Liver (tissue), 9 donors: ENCODE data around the gene EMCN. TPM values are rescaled to one million over a fixed set of nuclear protein-coding genes. Genes with fewer than 3 reads are reported as not detected.

Source experiments
- DNase-seq: peaks from one replicate; pipeline ENCODE4 v3.0.0-alpha.2; 2017; ENCODE audit warnings: low spot score
- H3K27ac ChIP-seq, 2 donors: one replicate each; pipeline ENCODE4 v1.7.0; 2013; ENCODE audit warnings: inconsistent platforms in 2 of 2, low read length in 2 of 2, control low read depth in 1 of 2, low read depth in 1 of 2, mild to moderate bottlenecking in 1 of 2
- H3K27me3 ChIP-seq, 4 donors: one replicate each; pipeline versions ENCODE4 v1.6.1 to v1.7.0; 2013; ENCODE audit warnings: low read length in 3 of 4, inconsistent platforms in 1 of 4, mild to moderate bottlenecking in 1 of 4, moderate library complexity in 1 of 4; ENCODE audit not compliant: control insufficient read depth in 4 of 4, insufficient read depth in 4 of 4
- H3K36me3 ChIP-seq, 4 donors: one replicate each; pipeline versions ENCODE4 v1.6.1 to v1.7.0; 2013; ENCODE audit warnings: low read length in 3 of 4, mild to moderate bottlenecking in 3 of 4, low read depth in 1 of 4, moderate library complexity in 1 of 4; ENCODE audit not compliant: control insufficient read depth in 4 of 4, insufficient read depth in 3 of 4
- H3K4me1 ChIP-seq, 4 donors: one replicate each; pipeline versions ENCODE4 v1.6.1 to v1.7.0; 2013; ENCODE audit warnings: low read length in 3 of 4, mild to moderate bottlenecking in 3 of 4, moderate library complexity in 1 of 4; ENCODE audit not compliant: control insufficient read depth in 4 of 4, insufficient read depth in 4 of 4
- H3K4me3 ChIP-seq, 3 donors: one replicate each; pipeline versions ENCODE4 v1.6.1 to v1.7.0; 2013; ENCODE audit warnings: low read length in 3 of 3, control low read depth in 1 of 3, low read depth in 1 of 3, mild to moderate bottlenecking in 1 of 3
- H3K9ac ChIP-seq, 2 donors: one replicate each; pipeline ENCODE4 v1.7.0; 2013; ENCODE audit warnings: low read length in 2 of 2, mild to moderate bottlenecking in 2 of 2, moderate library complexity in 2 of 2, control low read depth in 1 of 2, low read depth in 1 of 2
- H3K9me3 ChIP-seq, 4 donors: one replicate each; pipeline versions ENCODE4 v1.6.1 to v1.7.0; 2013; ENCODE audit warnings: low read length in 3 of 4; ENCODE audit not compliant: control insufficient read depth in 4 of 4
- FOXA1 ChIP-seq: IDR thresholded peaks from 2 replicates; pipeline ENCODE4 v1.6.1; 2016; ENCODE audit warnings: antibody characterized with exemption
- HNF4G ChIP-seq: IDR thresholded peaks from 2 replicates; pipeline ENCODE4 v1.6.1; 2016; ENCODE audit warnings: antibody characterized with exemption
- NR2F2 ChIP-seq: IDR thresholded peaks from 2 replicates; pipeline ENCODE4 v1.6.1; 2016; ENCODE audit warnings: antibody characterized with exemption
- TAF1 ChIP-seq: conservative IDR thresholded peaks from 2 replicates; pipeline ENCODE4 v1.6.1; 2016; ENCODE audit warnings: antibody characterized with exemption, mild to moderate bottlenecking
- polyA plus RNA-seq, 2 donors: library from polyadenylated mRNA; stranded (reverse) in 1 of 2; unstranded in 1 of 2; fragments of 200-250 nt in 1 of 2; fragments of >200 nt in 1 of 2; fragmentation: Nextera tagmentation in 1 of 2; extraction: Ambion mirVana in 1 of 2; gene quantifications; one replicate each; pipeline versions ENCODE4 v1.2.1 to v1.2.3, GENCODE V29; 2013 to 2015
- total RNA-seq, 2 donors: library from RNA; depleted of rRNA; stranded (reverse); fragments of >200 nt; gene quantifications; one replicate each; pipeline ENCODE4 v1.2.3, GENCODE V29; 2014
- donor health status: healthy.
- donor health status: healthy.
- donor health status: healthy.
- donor health status: healthy.
- donor health status: healthy.

Gene EMCN
- total and polyA plus RNA-seq, 4 donors = 1.8 to 4.4 (median 2.5) TPM

DNA sequence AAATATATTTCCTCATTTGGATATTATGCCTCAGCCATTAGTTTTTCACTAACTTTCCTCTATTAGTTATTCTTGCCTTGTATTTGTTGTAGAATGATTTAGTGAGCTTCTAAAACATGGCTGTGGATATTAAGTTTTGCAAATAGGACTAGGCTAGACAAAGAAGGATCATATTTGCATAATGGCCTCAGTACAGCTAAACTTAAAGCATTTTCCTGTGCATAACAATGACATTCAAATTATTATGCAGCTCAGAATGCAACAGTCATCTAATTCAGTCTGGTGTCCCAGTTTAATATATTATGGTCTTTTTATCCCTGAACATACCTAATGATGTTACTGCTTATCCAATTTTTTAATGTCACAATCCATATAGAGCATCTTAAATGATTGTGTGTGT is 172.2 kb downstream of the EMCN start:
- Histone ChIP-seq H3K27ac (no peak overlapping the region), H3K4me1 (no peaks in the 10 kb centered on the region), H3K9ac (no peak overlapping the region), H3K36me3 (no peaks in the 10 kb centered on the region), H3K4me3 (no peak overlapping the region), H3K27me3 (peaks cover 0 to 2% (median 0%) of the 10 kb centered on the region in 4 donors), H3K9me3 (no peaks in the 10 kb centered on the region)
- no peak for DNase-seq
- no peak for TF ChIP-seq NR2F2
- TF ChIP-seq TAF1 = no peak
- no peak for TF ChIP-seq HNF4G
- no peak for TF ChIP-seq FOXA1
